Measurements from ENCODE around the gene FIG4.
"Not testable (repeated sequence)": the region's sequence is repeated elsewhere in the genome, so short reads cannot be mapped to it uniquely, and the experiment has no call there.

The FIG4 gene

DNA sequence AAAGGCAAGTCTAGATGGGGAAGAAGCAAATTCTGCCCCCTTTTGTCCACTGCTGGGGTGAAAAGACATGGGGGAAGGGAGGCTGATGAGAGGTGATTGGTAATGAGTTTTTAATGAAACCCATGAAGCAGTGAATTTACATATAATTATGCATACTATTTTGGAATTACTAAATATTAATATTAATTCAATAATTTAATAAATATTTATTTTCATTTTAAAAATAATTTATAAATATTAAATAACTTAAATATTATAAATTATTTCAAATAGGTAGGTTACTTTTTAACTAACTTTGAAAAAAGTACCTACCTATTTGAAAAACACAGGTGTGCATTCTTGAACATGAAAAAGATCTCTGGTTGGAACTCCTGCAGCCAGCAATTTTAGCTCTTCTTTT, 148.9 kb downstream of the FIG4 start:
- DNase-seq (ENCODE audit: extremely low read depth in 1 of 2, low read depth in 1 of 2): no peak

GRCh38 chr6:109840796-109841195, 149.7 kb downstream of the FIG4 start:
- DNase-seq (ENCODE audit: extremely low read depth in 1 of 2, low read depth in 1 of 2): no peak

GRCh38 chr6:109841869-109842268, 150.8 kb downstream of the FIG4 start:
- no peak for DNase-seq (ENCODE audit: extremely low read depth in 1 of 2, low read depth in 1 of 2)

- DNase-seq (ENCODE audit: extremely low read depth in 1 of 2, low read depth in 1 of 2): no peak
Measured at GRCh38 chr6:109852713-109853112, 161.6 kb downstream of the FIG4 start.

- DNase-seq (ENCODE audit: extremely low read depth in 1 of 2, low read depth in 1 of 2): no peak
Measured at GRCh38 chr6:109853426-109853825, 162.3 kb downstream of the FIG4 start.

DNA sequence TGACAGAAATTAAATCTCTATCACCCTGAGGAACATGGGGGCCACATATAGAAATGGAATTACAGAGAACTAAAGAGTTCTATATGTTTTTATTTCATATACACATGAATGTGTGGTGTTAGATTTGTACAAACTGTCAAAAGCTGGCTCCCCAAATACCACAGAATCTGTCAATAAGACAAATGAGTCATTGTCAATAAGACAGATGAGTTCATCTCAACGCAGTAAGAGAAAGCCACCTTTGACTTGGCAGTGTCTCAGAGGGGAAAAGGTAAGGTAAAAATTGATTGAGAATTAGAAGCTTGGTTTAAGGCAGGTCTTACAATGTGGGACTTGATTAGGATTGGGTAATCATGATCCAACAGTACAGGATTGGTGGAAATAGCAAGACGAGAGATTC, 162.9 kb downstream of the FIG4 start:
- DNase-seq (ENCODE audit: extremely low read depth in 1 of 2, low read depth in 1 of 2): no peak

GRCh38 chr6:109854541-109855308, 163.6 kb downstream of the FIG4 start:
- DNase-seq (ENCODE audit: extremely low read depth in 1 of 2, low read depth in 1 of 2): no peak

- DNase-seq (ENCODE audit: extremely low read depth in 1 of 2, low read depth in 1 of 2): not testable (repeated sequence)
Measured at GRCh38 chr6:109855476-109856040, 164.5 kb downstream of the FIG4 start.

DNA sequence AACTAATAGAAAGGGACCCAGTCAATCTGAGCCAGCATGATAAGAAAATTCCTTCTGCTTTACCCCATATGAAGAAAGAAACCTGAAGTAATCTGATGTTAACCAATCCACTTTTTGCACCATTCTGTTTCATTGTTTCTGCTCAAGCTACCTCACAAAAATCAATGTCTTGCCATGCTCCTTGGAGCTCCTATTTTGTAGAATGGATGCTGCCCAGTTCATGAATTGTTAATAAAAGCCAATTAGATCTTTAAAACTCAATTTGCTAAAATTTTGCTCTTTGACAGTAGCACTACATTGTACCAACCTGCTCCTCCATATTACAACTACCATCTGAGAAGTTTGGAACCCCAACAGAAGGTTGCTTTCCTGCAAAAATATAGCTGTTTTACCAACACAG, 170.8 kb downstream of the FIG4 start:
- no peak for DNase-seq (ENCODE audit: extremely low read depth in 1 of 2, low read depth in 1 of 2)

DNA sequence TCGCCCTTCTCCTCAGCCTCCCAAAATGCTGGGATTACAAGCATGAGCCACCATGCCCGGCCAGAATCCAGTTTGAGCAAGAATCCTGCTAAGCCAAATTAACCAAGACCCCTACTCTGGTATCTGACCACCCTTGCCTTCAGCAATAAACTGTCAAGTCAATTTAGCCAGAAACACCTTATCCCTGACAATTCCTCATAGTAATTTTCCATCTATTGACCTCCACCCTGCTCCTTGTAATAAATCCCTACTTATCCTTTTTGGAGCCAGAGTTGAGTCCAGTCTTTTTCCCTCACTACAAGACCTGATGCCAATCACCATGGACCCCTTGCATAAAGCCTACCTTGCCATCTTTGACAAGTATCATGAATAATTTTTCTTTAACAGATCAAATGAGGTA, 173.0 kb downstream of the FIG4 start:
- DNase-seq (ENCODE audit: extremely low read depth in 1 of 2, low read depth in 1 of 2): no peak

DNA sequence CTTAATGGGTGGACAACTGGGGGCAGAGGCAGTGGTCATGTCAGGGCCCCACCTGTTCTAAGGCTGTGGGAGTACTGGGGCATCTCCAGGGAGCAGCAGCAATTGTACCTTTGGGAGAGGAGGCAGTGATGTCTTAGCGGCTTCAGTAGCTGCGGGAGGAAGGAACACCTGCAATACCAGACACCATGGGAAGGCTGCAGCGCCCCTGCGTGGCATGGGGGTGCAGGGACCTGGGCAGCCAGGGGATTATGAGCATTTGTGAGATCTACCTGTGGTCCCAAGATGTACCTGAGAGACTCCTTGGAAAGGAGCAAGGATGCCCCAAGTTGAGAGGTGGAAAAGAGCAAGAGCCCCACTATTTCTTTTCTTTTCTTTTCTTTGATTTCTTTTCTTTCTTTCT, 174.9 kb downstream of the FIG4 start:
- no peak for DNase-seq (ENCODE audit: extremely low read depth in 1 of 2, low read depth in 1 of 2)

GRCh38 chr6:109867009-109867969, 176.2 kb downstream of the FIG4 start:
- no peak for DNase-seq (ENCODE audit: extremely low read depth in 1 of 2, low read depth in 1 of 2)

GRCh38 chr6:109867970-109868358, 176.9 kb downstream of the FIG4 start:
- DNase-seq (ENCODE audit: extremely low read depth in 1 of 2, low read depth in 1 of 2): no peak

- DNase-seq (ENCODE audit: extremely low read depth in 1 of 2, low read depth in 1 of 2): not testable (repeated sequence)
Measured at GRCh38 chr6:109869398-109870088, 178.4 kb downstream of the FIG4 start.

DNA sequence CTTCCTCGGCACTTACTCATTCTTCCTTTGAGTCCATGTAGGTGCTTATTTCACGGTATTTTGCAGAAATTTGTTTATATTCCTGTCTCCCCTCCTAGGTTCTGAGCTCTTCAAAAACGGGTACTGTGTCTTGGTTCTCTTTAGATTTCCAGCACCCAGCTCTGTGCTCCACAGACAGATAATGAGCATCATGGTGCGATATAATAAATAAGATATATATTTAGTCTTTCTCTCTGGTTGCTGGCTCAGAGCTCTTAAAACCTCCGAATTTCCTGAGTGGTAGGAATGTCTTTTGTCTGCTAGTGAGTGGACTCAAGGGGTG, 179.0 kb downstream of the FIG4 start:
- DNase-seq (ENCODE audit: extremely low read depth in 1 of 2, low read depth in 1 of 2): no peak

- no peak for DNase-seq (ENCODE audit: extremely low read depth in 1 of 2, low read depth in 1 of 2)
Measured at GRCh38 chr6:109872549-109872948, 181.5 kb downstream of the FIG4 start.

DNA sequence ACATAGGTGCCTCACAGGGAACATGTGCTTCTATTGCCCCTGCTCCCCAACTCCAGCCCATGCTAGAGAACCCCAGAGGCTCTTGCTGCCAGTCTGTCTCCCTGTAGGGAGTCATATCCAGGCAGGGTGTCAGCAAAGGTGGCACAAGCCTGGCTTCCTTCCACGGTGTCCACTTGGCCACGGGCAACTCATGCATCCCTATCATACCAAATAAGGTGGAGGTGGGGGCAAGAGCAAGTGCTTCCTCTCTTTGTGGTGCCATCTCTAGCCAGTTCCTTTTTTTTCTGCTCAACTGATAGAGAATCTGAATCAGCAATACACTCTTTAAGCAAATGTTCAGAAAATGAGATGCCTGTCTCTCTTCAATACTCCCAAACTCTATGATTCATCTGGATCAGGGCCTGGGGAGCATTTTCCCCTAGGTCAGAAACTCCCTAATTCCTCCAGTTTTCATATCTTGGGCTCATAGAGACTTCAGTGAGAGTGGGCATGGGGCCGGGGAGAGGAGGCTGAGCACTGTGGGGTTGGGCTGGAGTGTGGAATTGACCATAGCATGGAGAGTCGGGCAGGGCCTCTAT, 182.0 kb downstream of the FIG4 start:
- no peak for DNase-seq (ENCODE audit: extremely low read depth in 1 of 2, low read depth in 1 of 2)

GRCh38 chr6:109874086-109874485, 183.0 kb downstream of the FIG4 start:
- no peak for DNase-seq (ENCODE audit: extremely low read depth in 1 of 2, low read depth in 1 of 2)

DNA sequence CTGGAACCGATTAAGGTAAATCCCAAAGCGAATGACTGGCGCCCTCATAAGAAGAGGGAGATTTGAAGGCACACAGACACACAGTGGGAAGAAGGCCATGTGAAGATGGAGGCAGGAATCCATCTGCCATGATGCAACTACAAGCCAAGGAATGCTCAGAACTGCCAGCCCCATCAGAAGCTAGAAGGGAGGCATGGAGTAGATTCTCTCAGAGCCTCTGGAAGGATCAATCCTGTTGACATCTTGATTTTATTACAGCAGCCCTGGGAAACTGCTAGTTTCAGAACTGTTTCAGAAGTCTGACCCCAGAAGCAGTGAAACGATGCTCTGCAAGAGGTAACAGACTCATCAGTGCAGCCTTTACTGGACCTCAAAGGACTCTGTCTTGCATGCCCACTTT, 183.5 kb downstream of the FIG4 start:
- no peak for DNase-seq (ENCODE audit: extremely low read depth in 1 of 2, low read depth in 1 of 2)

Measured in stimulated activated CD8-positive, alpha-beta memory T cell treated with anti-CD3 and anti-CD28 coated beads, Interleukin-7, amount 100 ng/mL, for 48 hours (primary cell).